BJ (cell line): ENCODE data around the gene CGB2. TPM values are rescaled to one million over a fixed set of nuclear protein-coding genes. Genes with fewer than 3 reads are reported as not detected.
A peak's percentile ranks its signal among the peaks of the same experiment; 100 is the strongest.

ENCODE experiments used
- CTCF ChIA-PET: fragments of 350-600 bp; formaldehyde crosslinking; extraction: SDS; loops from one replicate; lab custom pipeline; 2021; ENCODE audit warnings: antibody characterized with exemption, inconsistent platforms; lab: Yijun Ruan, JAX
- POLR2A ChIA-PET: fragments of 300-600 bp; sonication (Branson Sonifier 250); formaldehyde crosslinking; extraction: SDS; loops from one replicate; lab custom pipeline; 2021; ENCODE audit warnings: antibody characterized with exemption; lab: Charles Lee
- DNase-seq: peaks from one replicate; pipeline ENCODE4 v3.0.0-alpha.2; 2011; ENCODE audit warnings: low read depth
- H3K27me3 ChIP-seq: 2 replicates; pipeline ENCODE4 v1.6.0; 2011; ENCODE audit warnings: low read length; ENCODE audit not compliant: control insufficient read depth, insufficient read depth
- H3K36me3 ChIP-seq: 2 replicates; pipeline ENCODE4 v1.5.1; 2011; ENCODE audit warnings: low read length; ENCODE audit not compliant: control insufficient read depth, insufficient read depth
- H3K4me3 ChIP-seq: 2 replicates; pipeline ENCODE4 v1.5.1; 2011; ENCODE audit warnings: low read depth, mild to moderate bottlenecking, control low read depth, low read length
- polyA plus RNA-seq: library from polyadenylated mRNA; depleted of rRNA; stranded (reverse); fragments of >200 nt; gene quantifications from 2 replicates; pipeline ENCODE4 v1.2.3, GENCODE V29; 2011
- TF ChIP-seq, protein P1 (sequence below): IDR thresholded peaks from 2 replicates; pipeline ENCODE4 v1.5.1; 2011; ENCODE audit warnings: low read depth, mild to moderate bottlenecking, control low read depth, inconsistent platforms, low read length, moderate library complexity; ENCODE audit not compliant: insufficient read depth

Gene CGB2
- polyA plus RNA-seq, 1 experiment: not detected

DNA sequence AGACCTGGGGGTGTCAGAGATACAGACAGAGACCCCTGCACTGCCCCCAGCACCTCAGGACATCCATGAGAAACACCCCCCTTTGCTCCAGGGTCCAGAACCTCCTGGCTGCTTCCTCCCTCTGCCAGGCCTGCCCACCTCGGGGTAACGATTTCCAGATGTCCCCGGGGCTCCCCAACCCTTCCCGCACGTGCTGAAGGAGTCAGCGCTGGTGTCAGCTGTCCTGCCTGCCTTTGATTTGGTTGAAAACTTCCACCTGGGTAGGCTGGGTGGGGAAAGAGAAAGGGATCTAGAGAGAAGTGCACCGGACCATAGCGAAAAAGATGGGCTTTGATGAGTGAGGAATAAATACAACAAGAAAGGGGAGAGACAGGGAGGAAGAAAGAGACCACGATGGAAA lies 27.4 kb downstream of the CGB2 start:
- TF ChIP-seq, protein P1, sequence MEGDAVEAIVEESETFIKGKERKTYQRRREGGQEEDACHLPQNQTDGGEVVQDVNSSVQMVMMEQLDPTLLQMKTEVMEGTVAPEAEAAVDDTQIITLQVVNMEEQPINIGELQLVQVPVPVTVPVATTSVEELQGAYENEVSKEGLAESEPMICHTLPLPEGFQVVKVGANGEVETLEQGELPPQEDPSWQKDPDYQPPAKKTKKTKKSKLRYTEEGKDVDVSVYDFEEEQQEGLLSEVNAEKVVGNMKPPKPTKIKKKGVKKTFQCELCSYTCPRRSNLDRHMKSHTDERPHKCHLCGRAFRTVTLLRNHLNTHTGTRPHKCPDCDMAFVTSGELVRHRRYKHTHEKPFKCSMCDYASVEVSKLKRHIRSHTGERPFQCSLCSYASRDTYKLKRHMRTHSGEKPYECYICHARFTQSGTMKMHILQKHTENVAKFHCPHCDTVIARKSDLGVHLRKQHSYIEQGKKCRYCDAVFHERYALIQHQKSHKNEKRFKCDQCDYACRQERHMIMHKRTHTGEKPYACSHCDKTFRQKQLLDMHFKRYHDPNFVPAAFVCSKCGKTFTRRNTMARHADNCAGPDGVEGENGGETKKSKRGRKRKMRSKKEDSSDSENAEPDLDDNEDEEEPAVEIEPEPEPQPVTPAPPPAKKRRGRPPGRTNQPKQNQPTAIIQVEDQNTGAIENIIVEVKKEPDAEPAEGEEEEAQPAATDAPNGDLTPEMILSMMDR: no peak
- CTCF ChIA-PET: interaction anchor here (0.8 to 3.5 kb wide), 4 partner anchors 16 to 67 kb away, joined by 3 to 14 read pairs (median 6); no protein-coding TSS in a partner anchor

GRCh38 chr19:49061000-49061399 lies 29.3 kb downstream of the CGB2 start:
- TF ChIP-seq, protein P1: no peak
- DNase-seq: no peak
- POLR2A ChIA-PET: no interaction called here
- CTCF ChIA-PET: interaction anchor here (1.7 to 3.5 kb wide), 2 partner anchors 38 to 61 kb away, joined by 5 to 14 read pairs; no protein-coding TSS in a partner anchor
- Histone ChIP-seq H3K36me3 (no peaks in the 10 kb centered on the region), H3K27me3 (peaks cover 10% of the 10 kb centered on the region), H3K4me3 (no peak overlapping the region)

More for the DNA sequence above, 27.4 kb downstream of the CGB2 start:
- Histone ChIP-seq H3K36me3 (no peaks in the 10 kb centered on the region), H3K4me3 (no peak overlapping the region), H3K27me3 (peaks cover 1% of the 10 kb centered on the region; the same call in 1 of the 2 replicates)
- POLR2A ChIA-PET: no interaction called here
- DNase-seq: no peak

DNA sequence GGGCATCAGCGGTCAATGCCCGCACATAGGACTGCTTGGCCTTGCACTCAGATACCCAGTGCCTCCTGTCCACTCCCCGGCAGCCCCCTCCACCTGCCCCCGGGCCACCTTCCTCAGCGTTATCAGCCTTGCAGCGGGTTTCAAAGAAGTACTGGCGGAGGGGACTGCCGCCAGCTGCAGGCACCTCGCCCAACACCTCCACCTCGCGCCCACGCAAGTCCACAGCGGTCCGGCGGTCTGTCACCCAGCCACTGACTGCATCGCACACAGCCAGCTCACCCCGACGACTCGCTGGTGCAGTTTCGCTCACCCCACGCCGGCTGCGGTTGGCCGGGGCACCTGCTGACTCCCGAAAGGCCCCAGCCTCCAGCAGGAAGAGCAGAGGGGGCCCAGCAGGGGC lies 29.8 kb downstream of the CGB2 start:
- ChIA-PET POLR2A (no interaction called here), CTCF (interaction anchor here (1.7 kb wide), 1 partner anchor 37 kb away, joined by 5 read pairs; no protein-coding TSS in a partner anchor)
- no peak for DNase-seq
- Histone ChIP-seq H3K36me3 (no peaks in the 10 kb centered on the region), H3K4me3 (no peak overlapping the region), H3K27me3 (peaks cover 14% of the 10 kb centered on the region)
- TF ChIP-seq, protein P1: no peak

GRCh38 chr19:49064029-49064629 lies 32.4 kb downstream of the CGB2 start:
- POLR2A ChIA-PET: no interaction called here
- CTCF ChIA-PET: no interaction called here
- H3K36me3 ChIP-seq: no peaks in the 10 kb centered on the region
- no peak for DNase-seq
- no peak overlapping the region for H3K4me3 ChIP-seq
- peaks cover 17% of the 10 kb centered on the region for H3K27me3 ChIP-seq
- TF ChIP-seq, protein P1: no peak

- Histone ChIP-seq H3K36me3 (no peaks in the 10 kb centered on the region), H3K4me3 (peak within 1 kb of the TSS; percentile 20; the same call in 1 of the 2 replicates), H3K27me3 (peaks cover 17% of the 10 kb centered on the region)
- CTCF ChIA-PET: interaction anchor here (0.8 to 0.9 kb wide), 2 partner anchors 10 to 71 kb away, joined by 3 read pairs; partner anchors contain the start of genes GYS1 and RUVBL2
- POLR2A ChIA-PET: interaction anchor here (0.8 kb wide), 1 partner anchor 84 kb away, joined by 9 read pairs; no protein-coding TSS in a partner anchor
- TF ChIP-seq, protein P1: no peak
- DNase-seq: no peak
Measured at GRCh38 chr19:49064768-49065611, 33.3 kb downstream of the CGB2 start, which contains the start of gene NTF4. TSS of gene NTF4 (minus strand) at chr19:49064818. CDS start at chr19:49061997, 2,821 bp downstream.
